ENCODE measurements around the gene UQCRH.
"Not testable (repeated sequence)": the region's sequence is repeated elsewhere in the genome, so short reads cannot be mapped to it uniquely, and the experiment has no call there.

- TF ChIP-seq SUZ12 (IDR thresholded peaks at IDR 0.05; ENCODE audit: extremely low read depth, insufficient read depth, insufficient read length); ZNF274 (IDR thresholded peaks at IDR 0.05; ENCODE audit: low read depth, low read length); YY1 (IDR thresholded peaks at IDR 0.05; ENCODE audit: insufficient read depth, insufficient read length): not testable (repeated sequence)
Measured at GRCh38 chr1:46319960-46320914, 16.7 kb downstream of the UQCRH start.

Data from NT2/D1 (cell line).